WTC11 (cell line): ENCODE results near the gene WDR36.

Experiments used
- ARID4B ChIP-seq: sonication (generic); formaldehyde crosslinking; IDR thresholded peaks from 2 replicates; pipeline ENCODE4 v1.8.0; 2023; ENCODE audit warnings: missing genetic modification reagents, mild to moderate bottlenecking, borderline replicate concordance
- CTCF ChIP-seq: fragments of 200-600 bp; IDR thresholded peaks from 2 replicates; pipeline ENCODE4 v1.8.0; 2022; ENCODE audit warnings: antibody characterized with exemption
- FOXJ3 ChIP-seq: sonication (generic); formaldehyde crosslinking; IDR thresholded peaks from 2 replicates; pipeline ENCODE4 v1.9.0; 2021; ENCODE audit warnings: missing genetic modification reagents, mild to moderate bottlenecking, borderline replicate concordance
- MAX ChIP-seq: sonication (generic); formaldehyde crosslinking; IDR thresholded peaks from 2 replicates; pipeline ENCODE4 v1.8.0; 2022; ENCODE audit warnings: mild to moderate bottlenecking, missing genetic modification reagents
- TEAD1 ChIP-seq: sonication (generic); formaldehyde crosslinking; IDR thresholded peaks from 2 replicates; pipeline ENCODE4 v1.8.0; 2022; ENCODE audit warnings: mild to moderate bottlenecking, missing genetic modification reagents
- ZNF423 ChIP-seq: fragments of 250-450 bp; sonication (Bioruptor Pico); IDR thresholded peaks from 2 replicates; pipeline ENCODE4 v2.1.2; 2022; ENCODE audit warnings: mild to moderate bottlenecking, moderate library complexity
- TF ChIP-seq, protein P1 (sequence below): sonication (generic); formaldehyde crosslinking; IDR thresholded peaks from 2 replicates; pipeline ENCODE4 v1.8.1; 2022; ENCODE audit warnings: missing genetic modification reagents, borderline replicate concordance
- TF ChIP-seq, protein P2 (sequence below): sonication (generic); formaldehyde crosslinking; IDR thresholded peaks from 2 replicates; pipeline ENCODE4 v1.8.1; 2022; ENCODE audit warnings: low read depth, missing genetic modification reagents, borderline replicate concordance

GRCh38 chr5:111146053-111146452 is 53.9 kb downstream of the WDR36 start:
- TF ChIP-seq CTCF (no peak), MAX (CRISPR knock-in tag) (no peak), ZNF423 (CRISPR knock-in tag) (no peak), TEAD1 (no peak), FOXJ3 (no peak), ARID4B (CRISPR knock-in tag) (no peak)
- TF ChIP-seq, protein P1, sequence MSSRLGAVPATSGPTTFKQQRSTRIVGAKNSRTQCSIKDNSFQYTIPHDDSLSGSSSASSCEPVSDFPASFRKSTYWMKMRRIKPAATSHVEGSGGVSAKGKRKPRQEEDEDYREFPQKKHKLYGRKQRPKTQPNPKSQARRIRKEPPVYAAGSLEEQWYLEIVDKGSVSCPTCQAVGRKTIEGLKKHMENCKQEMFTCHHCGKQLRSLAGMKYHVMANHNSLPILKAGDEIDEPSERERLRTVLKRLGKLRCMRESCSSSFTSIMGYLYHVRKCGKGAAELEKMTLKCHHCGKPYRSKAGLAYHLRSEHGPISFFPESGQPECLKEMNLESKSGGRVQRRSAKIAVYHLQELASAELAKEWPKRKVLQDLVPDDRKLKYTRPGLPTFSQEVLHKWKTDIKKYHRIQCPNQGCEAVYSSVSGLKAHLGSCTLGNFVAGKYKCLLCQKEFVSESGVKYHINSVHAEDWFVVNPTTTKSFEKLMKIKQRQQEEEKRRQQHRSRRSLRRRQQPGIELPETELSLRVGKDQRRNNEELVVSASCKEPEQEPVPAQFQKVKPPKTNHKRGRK (CRISPR knock-in tag), result no peak
- TF ChIP-seq, protein P2, sequence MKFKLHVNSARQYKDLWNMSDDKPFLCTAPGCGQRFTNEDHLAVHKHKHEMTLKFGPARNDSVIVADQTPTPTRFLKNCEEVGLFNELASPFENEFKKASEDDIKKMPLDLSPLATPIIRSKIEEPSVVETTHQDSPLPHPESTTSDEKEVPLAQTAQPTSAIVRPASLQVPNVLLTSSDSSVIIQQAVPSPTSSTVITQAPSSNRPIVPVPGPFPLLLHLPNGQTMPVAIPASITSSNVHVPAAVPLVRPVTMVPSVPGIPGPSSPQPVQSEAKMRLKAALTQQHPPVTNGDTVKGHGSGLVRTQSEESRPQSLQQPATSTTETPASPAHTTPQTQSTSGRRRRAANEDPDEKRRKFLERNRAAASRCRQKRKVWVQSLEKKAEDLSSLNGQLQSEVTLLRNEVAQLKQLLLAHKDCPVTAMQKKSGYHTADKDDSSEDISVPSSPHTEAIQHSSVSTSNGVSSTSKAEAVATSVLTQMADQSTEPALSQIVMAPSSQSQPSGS, result no peak
